ENCODE results near the gene SPDYE4. TPM values are rescaled to one million over a fixed set of nuclear protein-coding genes. Genes with fewer than 3 reads are reported as not detected.

Gene SPDYE4
- total RNA-seq, 1 experiment from 2014 or later = not detected

DNA sequence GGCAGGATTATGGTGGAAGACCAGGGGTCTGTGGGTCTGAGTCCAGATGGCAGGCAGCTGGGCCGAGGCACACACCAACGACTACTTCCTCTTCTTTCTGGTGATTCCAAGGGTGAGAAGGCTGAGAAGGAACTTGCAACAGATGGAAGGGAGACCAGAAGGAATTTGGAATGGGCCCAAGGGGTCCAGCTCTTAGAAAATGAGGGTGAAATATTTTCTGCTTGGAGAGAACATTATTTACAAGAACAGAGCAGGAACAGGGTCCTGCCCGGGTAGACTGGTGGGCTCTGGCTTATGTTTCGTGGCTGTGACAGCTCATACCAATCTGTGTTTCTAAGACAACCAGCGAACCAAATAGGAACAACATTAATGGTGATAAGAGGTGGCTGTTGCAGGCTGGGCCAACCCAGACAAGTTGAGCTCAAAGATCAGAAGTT, 50.3 kb downstream of the SPDYE4 start:
- POLR2A ChIA-PET = interaction anchor here (0.8 kb wide), 1 partner anchor 79 kb away, joined by 3 read pairs; no protein-coding TSS in a partner anchor
- Mint-ChIP-seq H3K4me3 (no peak overlapping the region), H3K36me3 (peaks cover 5% of the 10 kb centered on the region), H3K27me3 (ENCODE audit: low read depth) (no peaks in the 10 kb centered on the region), H3K4me1 (no peaks in the 10 kb centered on the region), H3K27ac (no peak overlapping the region), H3K9me3 (peaks cover 19% of the 10 kb centered on the region)
- ATAC-seq (no peak), DNase-seq (ENCODE audit: low spot score) (no peak)
- CTCF ChIA-PET = interaction anchor here (1.5 kb wide), 1 partner anchor 37 kb away, joined by 3 read pairs; no protein-coding TSS in a partner anchor
- TF ChIP-seq MYBL2 (CRISPR knock-in tag; IDR thresholded peaks at IDR 0.05) = no peak
- TF ChIP-seq ZBTB21 (CRISPR knock-in tag; IDR thresholded peaks at IDR 0.05; ENCODE audit: borderline replicate concordance) = no peak

DNA sequence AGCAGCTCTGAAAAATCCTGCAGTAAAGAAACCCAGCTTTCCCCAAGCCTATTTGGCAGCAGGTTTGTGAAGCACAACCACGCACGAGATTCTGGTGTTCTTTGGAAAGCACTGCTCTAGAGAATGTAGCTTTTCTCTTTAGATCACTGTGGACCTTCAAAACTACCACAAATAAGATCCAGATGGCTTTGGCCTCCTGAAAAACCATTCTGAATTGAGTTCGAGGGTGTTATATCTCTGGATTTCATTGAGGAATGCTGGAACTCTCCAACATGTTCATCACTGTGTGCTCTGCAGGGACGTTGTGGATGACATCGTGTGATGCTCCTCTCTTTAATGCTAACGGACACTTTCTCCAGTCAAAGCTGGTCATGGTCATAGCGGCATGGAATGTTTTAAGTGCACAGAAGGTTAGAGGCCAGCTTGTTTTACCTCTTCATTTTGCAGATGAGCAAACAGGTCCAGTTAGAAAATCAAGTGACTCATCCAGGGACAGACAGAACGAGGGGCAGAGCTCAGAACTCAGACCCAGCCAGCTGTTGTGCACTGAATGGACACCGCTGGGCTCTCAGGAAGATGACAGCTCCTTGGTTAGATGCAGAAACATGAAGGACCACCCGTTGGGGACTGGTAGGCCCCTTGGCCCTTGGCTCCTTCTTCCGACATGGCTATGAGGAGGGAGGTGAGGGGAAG, 50.9 kb downstream of the SPDYE4 start:
- ChIA-PET CTCF (no interaction called here), POLR2A (interaction anchor here (0.8 kb wide), 1 partner anchor 78 kb away, joined by 3 read pairs; no protein-coding TSS in a partner anchor)
- H3K27me3 Mint-ChIP-seq (ENCODE audit: low read depth) = no peaks in the 10 kb centered on the region
- peaks cover 6% of the 10 kb centered on the region for H3K36me3 Mint-ChIP-seq
- TF ChIP-seq SMAD3 (CRISPR knock-in tag; IDR thresholded peaks at IDR 0.05; ENCODE audit: borderline replicate concordance) (no peak), RELA (CRISPR knock-in tag; IDR thresholded peaks at IDR 0.05; ENCODE audit: borderline replicate concordance) (no peak), NFYB (CRISPR knock-in tag; conservative IDR thresholded peaks at IDR 0.05; ENCODE audit: low read depth) (no peak), ELF4 (CRISPR knock-in tag; IDR thresholded peaks at IDR 0.05; ENCODE audit: low read depth) (no peak), MYBL2 (CRISPR knock-in tag; IDR thresholded peaks at IDR 0.05) (no peak), HMGA2 (CRISPR knock-in tag; IDR thresholded peaks at IDR 0.05) (no peak)
- TF ChIP-seq, protein P1, sequence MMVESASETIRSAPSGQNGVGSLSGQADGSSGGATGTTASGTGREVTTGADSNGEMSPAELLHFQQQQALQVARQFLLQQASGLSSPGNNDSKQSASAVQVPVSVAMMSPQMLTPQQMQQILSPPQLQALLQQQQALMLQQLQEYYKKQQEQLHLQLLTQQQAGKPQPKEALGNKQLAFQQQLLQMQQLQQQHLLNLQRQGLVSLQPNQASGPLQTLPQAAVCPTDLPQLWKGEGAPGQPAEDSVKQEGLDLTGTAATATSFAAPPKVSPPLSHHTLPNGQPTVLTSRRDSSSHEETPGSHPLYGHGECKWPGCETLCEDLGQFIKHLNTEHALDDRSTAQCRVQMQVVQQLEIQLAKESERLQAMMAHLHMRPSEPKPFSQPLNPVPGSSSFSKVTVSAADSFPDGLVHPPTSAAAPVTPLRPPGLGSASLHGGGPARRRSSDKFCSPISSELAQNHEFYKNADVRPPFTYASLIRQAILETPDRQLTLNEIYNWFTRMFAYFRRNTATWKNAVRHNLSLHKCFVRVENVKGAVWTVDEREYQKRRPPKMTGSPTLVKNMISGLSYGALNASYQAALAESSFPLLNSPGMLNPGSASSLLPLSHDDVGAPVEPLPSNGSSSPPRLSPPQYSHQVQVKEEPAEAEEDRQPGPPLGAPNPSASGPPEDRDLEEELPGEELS (CRISPR knock-in tag; IDR thresholded peaks at IDR 0.05) = no peak
- no peak for DNase-seq (ENCODE audit: low spot score)
- ATAC-seq = no peak
- no peak overlapping the region for H3K27ac Mint-ChIP-seq
- H3K4me1 Mint-ChIP-seq = no peaks in the 10 kb centered on the region
- H3K9me3 Mint-ChIP-seq = peaks cover 24% of the 10 kb centered on the region
- no peak overlapping the region for H3K4me3 Mint-ChIP-seq

DNA sequence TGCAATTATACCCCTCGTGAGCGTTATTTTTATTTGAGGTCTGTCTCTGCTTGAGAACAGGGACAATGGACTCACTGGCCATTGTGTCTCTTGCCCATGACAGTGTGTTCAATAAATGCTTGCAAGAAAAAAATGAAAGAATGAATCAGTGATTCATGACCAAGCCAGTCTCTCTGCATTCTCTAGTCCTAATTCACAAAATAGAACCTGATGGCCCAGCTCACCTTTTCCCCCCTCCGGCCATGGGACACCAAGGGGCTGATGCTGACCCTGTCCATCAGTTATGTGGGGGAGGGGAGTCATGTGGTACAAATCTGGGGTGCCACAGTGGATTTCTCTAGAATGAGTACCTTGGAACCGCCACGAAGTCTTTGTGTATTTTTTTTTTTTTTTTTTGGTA, 51.9 kb downstream of the SPDYE4 start:
- TF ChIP-seq, protein P2, sequence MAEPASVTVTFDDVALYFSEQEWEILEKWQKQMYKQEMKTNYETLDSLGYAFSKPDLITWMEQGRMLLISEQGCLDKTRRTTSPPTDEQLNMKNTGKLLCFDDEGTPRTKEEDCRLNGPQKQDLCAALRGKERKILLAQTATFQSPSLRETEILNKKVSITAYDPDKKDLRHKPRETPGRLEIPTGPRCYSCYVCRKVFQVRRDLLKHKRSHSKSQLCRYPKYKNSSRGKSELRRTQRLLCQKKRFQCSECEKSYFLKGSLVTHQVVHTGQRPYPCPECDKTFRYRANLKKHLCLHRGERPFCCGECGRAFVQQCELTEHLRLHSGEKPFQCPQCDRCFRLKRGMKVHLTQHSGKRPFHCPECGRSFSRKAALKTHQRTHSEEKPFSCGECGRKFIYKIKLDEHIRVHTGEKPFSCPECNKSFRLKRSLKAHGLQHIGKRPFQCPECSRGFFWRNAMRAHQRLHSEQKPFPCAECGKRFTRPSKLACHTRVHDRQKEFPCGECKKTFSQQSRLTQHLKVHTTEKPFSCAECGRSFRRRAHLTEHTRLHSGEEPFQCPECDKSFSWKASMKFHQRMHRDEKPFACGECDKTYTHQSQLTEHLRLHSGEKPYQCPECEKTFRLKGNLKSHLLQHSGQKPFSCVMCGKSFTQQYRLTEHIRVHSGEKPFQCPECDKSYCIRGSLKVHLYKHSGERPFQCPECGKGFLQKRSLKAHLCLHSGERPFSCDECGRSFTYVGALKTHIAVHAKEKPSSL (CRISPR knock-in tag; conservative IDR thresholded peaks at IDR 0.05) = no peak
- TF ChIP-seq NFYB (CRISPR knock-in tag; conservative IDR thresholded peaks at IDR 0.05; ENCODE audit: low read depth) = no peak
- Mint-ChIP-seq H3K27ac (no peak overlapping the region), H3K36me3 (peaks cover 6% of the 10 kb centered on the region), H3K4me3 (no peak overlapping the region), H3K27me3 (ENCODE audit: low read depth) (peaks cover 5% of the 10 kb centered on the region), H3K9me3 (peaks cover 30% of the 10 kb centered on the region), H3K4me1 (no peaks in the 10 kb centered on the region)
- CTCF ChIA-PET = interaction anchor here (0.6 kb wide), 1 partner anchor 124 kb away, joined by 4 read pairs; no protein-coding TSS in a partner anchor
- DNase-seq (ENCODE audit: low spot score) (no peak), ATAC-seq (no peak)
- POLR2A ChIA-PET = no interaction called here

DNA sequence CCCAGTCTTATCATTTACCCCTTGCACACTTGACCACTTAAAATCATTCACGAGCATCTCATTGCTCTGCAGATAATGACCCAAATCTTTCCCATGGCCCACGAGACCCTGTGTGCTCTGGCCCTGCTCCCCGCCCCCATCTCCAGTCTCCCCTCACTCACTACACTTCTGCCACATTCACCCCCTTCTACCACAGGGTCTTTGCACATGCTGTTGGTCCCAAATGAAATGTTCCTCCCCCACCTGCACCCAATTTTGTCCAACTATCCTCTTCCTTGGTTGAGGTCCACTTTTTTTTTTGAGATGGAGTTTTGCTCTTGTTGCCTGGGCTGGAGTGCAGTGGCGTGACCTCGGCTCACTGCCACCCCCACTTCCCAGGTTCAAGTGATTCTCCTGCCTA, 52.9 kb downstream of the SPDYE4 start:
- Mint-ChIP-seq H3K4me3 (no peak overlapping the region), H3K36me3 (peaks cover 6% of the 10 kb centered on the region), H3K27ac (no peak overlapping the region), H3K4me1 (no peaks in the 10 kb centered on the region), H3K9me3 (peaks cover 34% of the 10 kb centered on the region), H3K27me3 (ENCODE audit: low read depth) (peaks cover 6% of the 10 kb centered on the region)
- TF ChIP-seq SMAD4 (CRISPR knock-in tag; IDR thresholded peaks at IDR 0.05) = no peak
- ChIA-PET POLR2A (no interaction called here), CTCF (no interaction called here)
- ATAC-seq = no peak
- no peak for DNase-seq (ENCODE audit: low spot score)

DNA sequence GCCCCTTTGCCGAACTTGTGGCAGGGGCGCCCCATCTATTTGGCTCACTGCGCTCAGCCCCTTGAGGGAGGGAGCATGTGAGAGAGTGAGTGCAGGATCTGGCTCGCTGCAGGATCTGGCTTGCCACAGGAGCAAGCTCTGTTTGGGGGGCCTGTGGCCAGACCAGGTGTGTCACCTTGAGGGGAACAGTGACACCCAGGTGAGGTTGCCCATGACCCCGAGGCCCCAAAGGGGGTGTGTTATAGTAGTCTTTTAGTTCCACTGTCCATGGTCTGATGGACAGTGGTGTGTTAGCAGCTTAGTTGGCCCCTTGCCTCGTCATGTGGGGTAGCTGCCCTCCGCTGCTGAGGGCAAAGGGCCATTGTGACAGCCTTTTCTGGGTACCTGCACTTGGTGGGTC, 55.3 kb downstream of the SPDYE4 start:
- Mint-ChIP-seq H3K27me3 (ENCODE audit: low read depth) (peaks cover 6% of the 10 kb centered on the region), H3K4me1 (peaks cover 9% of the 10 kb centered on the region), H3K9me3 (peaks cover 30% of the 10 kb centered on the region), H3K27ac (no peak overlapping the region), H3K4me3 (no peak overlapping the region), H3K36me3 (peaks cover 6% of the 10 kb centered on the region)
- DNase-seq (ENCODE audit: low spot score) = no peak
- no peak for ATAC-seq
- ChIA-PET POLR2A (no interaction called here), CTCF (no interaction called here)
- TF ChIP-seq SMAD3 (CRISPR knock-in tag; IDR thresholded peaks at IDR 0.05; ENCODE audit: borderline replicate concordance) (no peak), ZNF396 (CRISPR knock-in tag; IDR thresholded peaks at IDR 0.05; ENCODE audit: borderline replicate concordance) (no peak), GRHL2 (CRISPR knock-in tag; IDR thresholded peaks at IDR 0.05; ENCODE audit: insufficient replicate concordance, severe bottlenecking) (no peak), ZNF317 (CRISPR knock-in tag; IDR thresholded peaks at IDR 0.05; ENCODE audit: borderline replicate concordance, low read depth) (no peak), FOXK1 (CRISPR knock-in tag; IDR thresholded peaks at IDR 0.05) (no peak), SP1 (CRISPR knock-in tag; conservative IDR thresholded peaks at IDR 0.05) (no peak)
- TF ChIP-seq, protein P3, sequence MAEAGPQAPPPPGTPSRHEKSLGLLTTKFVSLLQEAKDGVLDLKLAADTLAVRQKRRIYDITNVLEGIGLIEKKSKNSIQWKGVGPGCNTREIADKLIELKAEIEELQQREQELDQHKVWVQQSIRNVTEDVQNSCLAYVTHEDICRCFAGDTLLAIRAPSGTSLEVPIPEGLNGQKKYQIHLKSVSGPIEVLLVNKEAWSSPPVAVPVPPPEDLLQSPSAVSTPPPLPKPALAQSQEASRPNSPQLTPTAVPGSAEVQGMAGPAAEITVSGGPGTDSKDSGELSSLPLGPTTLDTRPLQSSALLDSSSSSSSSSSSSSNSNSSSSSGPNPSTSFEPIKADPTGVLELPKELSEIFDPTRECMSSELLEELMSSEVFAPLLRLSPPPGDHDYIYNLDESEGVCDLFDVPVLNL (CRISPR knock-in tag; IDR thresholded peaks at IDR 0.05; ENCODE audit: borderline replicate concordance, low read depth) = no peak
- TF ChIP-seq, protein P4, sequence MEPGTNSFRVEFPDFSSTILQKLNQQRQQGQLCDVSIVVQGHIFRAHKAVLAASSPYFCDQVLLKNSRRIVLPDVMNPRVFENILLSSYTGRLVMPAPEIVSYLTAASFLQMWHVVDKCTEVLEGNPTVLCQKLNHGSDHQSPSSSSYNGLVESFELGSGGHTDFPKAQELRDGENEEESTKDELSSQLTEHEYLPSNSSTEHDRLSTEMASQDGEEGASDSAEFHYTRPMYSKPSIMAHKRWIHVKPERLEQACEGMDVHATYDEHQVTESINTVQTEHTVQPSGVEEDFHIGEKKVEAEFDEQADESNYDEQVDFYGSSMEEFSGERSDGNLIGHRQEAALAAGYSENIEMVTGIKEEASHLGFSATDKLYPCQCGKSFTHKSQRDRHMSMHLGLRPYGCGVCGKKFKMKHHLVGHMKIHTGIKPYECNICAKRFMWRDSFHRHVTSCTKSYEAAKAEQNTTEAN (CRISPR knock-in tag; IDR thresholded peaks at IDR 0.05) = no peak
- TF ChIP-seq, protein P5, sequence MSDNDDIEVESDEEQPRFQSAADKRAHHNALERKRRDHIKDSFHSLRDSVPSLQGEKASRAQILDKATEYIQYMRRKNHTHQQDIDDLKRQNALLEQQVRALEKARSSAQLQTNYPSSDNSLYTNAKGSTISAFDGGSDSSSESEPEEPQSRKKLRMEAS (CRISPR knock-in tag; IDR thresholded peaks at IDR 0.05) = no peak

All from WTC11 (cell line).